Measurements from ENCODE around the gene SEMA4D.

SEMA4D gene

GRCh38 chr9:89364666-89365531, 133.0 kb downstream of the SEMA4D start:
- no peak for DNase-seq

- DNase-seq = no peak
These were observed 133.8 kb downstream of the SEMA4D start for GRCh38 chr9:89363921-89364665.

GRCh38 chr9:89363311-89363670, 134.6 kb downstream of the SEMA4D start:
- DNase-seq = no peak

- DNase-seq = no peak
These were observed 135.1 kb downstream of the SEMA4D start for GRCh38 chr9:89362647-89363310.

DNA sequence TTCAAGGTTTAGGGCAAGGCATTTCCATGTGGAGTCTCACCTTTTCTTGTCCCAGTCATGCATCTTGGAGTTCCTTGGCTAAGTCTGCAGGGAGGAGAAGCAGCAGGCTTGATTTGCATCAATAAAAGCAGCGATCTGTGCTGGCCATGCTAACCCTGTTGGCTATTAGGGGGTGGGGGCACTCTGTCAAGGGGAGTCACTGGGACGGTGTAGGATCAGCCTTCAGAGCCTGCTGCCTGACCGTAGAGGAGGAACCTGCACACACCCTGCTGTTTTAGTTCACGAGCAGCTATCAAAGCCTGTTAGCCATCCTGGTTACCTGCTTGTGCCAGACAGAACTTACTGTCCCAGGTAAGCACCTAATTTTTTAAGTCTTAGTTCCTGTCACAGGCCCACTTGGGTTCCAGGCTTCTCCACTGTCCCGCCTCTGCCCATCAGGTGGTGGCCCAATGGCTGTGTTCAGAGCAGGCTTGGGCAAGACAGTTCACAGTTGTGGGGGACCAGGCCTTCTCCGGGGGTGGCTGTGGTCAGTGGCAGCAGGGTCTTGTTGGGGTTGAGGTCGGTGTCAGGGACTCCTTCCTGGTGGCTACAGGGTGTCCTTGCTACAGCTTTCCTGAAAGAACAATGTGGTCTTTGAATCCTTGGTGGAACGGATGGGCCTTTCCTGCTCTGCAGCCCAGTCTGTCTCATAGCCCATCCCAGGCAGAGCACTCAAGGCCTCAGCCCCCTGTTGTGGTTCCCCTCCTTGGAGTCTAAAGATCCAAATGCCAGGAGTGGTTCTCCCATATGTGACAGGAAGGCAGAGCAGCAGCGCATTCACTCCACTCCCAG, 135.9 kb downstream of the SEMA4D start:
- no peak for DNase-seq

GRCh38 chr9:89361031-89361430, 136.9 kb downstream of the SEMA4D start:
- DNase-seq = no peak

DNA sequence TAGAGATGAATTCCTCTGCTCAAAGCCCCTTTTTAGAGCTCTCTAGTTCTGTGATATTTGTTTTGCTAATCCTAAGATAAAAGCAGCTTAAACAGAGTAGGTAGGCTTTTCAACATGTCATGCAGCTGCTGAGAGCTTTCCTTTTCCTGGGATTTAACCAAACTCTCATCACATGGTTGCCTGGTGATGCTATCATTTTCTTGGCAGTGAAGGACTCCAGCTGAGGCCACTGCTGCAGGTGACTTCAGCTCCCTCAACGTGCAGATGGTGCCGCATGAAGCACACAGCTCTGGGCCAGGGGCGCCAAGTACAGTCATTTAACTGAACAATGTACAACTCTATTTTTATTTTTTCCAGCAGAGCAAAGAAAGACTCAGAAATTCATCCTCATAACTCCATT, 137.4 kb downstream of the SEMA4D start:
- no peak for DNase-seq

- no peak for DNase-seq
These were observed 138.1 kb downstream of the SEMA4D start for GRCh38 chr9:89359751-89360261.

GRCh38 chr9:89358985-89359384, 138.9 kb downstream of the SEMA4D start:
- DNase-seq = no peak

DNA sequence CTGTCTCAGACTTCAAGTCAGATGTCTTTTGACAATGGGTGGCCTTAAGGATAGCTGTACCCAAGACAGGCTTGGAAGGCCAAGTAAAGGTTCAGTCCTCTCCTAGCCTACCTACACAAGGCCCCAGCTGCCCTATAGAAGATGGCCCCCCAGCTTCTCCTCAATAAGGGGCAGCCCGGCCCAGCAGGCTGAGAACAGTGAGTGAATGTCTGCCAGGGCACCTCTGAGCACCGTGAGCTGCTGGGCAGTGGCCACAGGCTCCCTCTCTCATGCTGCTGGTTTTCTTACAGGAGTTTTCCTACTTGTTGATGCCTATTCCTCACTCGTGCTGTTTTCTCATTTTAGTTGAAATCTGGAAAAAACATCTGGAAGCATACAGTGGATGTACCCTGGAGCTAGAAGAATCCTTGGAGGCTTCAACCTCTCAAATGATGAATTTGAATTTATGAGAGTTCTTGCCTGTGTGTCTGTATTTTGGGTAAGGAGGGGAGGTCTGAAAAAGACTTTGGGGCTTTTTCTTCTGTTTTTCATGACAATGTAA, 139.5 kb downstream of the SEMA4D start:
- DNase-seq = no peak

DNA sequence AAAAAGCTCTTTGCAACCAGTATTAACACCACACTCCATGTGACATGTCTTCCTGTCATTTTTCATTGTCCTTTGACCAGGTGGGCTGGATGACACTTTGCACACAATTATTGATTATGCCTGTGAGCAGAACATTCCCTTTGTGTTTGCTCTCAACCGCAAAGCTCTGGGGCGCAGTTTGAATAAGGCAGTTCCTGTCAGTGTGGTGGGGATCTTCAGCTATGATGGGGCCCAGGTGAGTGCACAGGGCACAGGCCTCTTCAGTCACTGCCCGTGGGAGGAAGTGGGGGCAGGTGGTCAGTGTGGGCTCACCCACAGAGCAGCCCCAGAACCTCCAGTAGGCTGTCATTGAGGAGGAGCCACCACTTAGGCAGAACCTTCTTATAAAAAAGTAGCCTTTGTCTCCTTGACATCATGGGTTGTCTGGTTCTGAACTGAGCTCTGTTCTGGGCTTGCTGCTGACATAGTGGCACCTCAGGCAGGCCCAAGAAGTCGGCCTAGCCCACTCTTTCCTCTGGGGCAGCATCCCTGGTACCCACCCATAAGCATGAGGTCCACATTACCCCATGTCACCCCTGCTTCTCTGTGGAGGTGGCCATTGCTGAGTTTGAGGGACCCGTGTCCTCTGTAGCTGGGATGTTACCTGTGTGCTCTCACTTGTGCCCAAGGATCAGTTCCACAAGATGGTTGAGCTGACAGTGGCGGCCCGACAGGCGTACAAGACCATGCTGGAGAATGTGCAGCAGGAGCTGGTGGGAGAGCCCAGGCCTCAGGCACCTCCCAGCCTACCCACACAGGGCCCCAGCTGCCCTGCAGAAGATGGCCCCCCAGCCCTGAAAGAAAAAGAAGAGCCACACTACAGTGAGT, 140.3 kb downstream of the SEMA4D start:
- no peak for DNase-seq

DNA sequence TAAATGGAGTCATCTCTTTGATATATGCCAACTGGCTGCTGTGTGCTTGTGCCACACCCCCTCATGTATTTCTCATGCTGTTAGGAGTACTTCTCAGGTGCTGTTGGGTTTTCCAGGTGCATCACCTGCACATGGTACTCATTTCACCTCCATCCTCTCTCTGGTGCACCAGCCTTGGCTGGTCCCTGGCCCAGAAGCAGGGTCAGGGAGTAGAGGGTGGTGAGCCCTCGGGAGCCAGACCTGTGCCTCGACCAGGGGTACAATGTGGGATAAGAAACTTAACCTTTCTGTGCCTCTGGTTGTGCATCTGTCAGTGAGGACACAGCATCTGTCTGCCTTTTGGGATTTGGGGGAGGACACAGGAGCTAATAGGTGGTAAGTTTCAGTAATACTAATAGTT, 141.1 kb downstream of the SEMA4D start:
- no peak for DNase-seq

DNA sequence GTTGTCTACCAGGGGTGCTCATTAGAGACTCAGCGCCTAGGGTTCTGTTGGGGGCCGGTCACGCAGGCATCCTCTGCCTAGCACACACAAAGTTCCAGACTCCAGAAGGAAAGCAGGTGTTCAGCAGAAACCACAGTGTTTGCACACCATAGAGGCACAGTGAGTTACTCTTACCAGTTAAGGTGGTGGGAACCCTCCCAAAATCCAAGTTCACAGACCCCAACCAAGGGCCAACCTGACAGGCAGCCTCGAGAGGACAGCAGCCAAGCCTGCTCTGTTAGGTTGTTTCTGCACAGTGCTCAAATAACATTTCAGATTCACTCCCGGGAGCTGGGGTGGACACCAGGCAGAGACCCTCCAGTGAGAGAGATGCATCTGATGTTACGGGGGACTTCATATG, 143.4 kb downstream of the SEMA4D start:
- DNase-seq = no peak

GRCh38 chr9:89353989-89354388, 143.9 kb downstream of the SEMA4D start:
- DNase-seq = no peak

DNA sequence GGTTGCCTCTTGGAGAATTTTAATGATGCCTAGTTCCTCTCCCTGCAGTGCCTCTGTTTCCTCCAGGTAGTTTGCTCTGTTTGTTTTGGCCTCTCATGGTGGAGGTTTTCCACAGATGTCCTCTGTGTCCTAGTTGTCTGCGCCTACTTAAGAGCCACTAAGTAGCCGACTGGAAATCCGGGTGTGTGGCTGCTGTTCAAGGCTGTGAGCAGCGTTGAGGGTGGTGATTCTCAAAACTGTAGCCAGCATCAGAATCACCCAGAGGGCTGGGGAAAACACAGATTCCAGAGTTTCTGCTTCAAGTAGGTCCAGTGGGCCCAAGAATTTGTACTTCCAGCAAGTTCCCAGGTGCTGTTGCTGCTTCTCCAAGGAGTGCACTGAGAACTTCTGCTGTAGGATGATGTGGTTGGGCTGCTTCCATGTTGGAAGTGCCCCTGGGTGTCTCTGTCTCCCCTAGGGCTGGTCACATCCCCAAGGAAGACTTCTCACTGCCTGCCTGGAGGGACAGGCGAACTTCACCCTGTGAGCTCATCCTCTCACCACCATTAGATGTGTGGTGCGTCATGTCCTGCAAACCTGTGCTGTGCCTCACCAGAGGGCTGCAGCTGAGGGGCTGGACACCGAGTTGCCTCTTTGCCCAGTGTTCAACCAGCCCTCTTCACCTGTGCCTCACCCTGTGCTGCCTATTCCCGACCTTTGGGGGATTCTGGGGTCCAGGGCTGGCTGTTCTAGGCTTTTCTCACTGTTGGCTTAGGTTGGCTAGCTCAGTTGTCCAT, 144.9 kb downstream of the SEMA4D start:
- no peak for DNase-seq

- DNase-seq = no peak
These were observed 145.5 kb downstream of the SEMA4D start for GRCh38 chr9:89352451-89352850.

- DNase-seq = no peak
These were observed 146.2 kb downstream of the SEMA4D start for GRCh38 chr9:89351584-89352300.

GRCh38 chr9:89350988-89351557, 146.8 kb downstream of the SEMA4D start:
- DNase-seq = no peak

- DNase-seq = no peak
These were observed 148.3 kb downstream of the SEMA4D start for GRCh38 chr9:89349607-89350006.

Measured in GF-D8 (cell line).